NCI-H2196 treated with DMSO at 0.1 percent for 48 hours (cell line): ENCODE measurements around the gene MED28.
A peak's percentile ranks its signal among the peaks of the same experiment; 100 is the strongest.
"Not testable (repeated sequence)": the region's sequence is repeated elsewhere in the genome, so short reads cannot be mapped to it uniquely, and the experiment has no call there.

Experiments
- DNase-seq: peaks from one replicate; lab custom pipeline; 2025; ENCODE audit not compliant: unreplicated experiment; lab: John Stamatoyannopoulos, UW

Gene MED28, protein sequence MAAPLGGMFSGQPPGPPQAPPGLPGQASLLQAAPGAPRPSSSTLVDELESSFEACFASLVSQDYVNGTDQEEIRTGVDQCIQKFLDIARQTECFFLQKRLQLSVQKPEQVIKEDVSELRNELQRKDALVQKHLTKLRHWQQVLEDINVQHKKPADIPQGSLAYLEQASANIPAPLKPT

DNA sequence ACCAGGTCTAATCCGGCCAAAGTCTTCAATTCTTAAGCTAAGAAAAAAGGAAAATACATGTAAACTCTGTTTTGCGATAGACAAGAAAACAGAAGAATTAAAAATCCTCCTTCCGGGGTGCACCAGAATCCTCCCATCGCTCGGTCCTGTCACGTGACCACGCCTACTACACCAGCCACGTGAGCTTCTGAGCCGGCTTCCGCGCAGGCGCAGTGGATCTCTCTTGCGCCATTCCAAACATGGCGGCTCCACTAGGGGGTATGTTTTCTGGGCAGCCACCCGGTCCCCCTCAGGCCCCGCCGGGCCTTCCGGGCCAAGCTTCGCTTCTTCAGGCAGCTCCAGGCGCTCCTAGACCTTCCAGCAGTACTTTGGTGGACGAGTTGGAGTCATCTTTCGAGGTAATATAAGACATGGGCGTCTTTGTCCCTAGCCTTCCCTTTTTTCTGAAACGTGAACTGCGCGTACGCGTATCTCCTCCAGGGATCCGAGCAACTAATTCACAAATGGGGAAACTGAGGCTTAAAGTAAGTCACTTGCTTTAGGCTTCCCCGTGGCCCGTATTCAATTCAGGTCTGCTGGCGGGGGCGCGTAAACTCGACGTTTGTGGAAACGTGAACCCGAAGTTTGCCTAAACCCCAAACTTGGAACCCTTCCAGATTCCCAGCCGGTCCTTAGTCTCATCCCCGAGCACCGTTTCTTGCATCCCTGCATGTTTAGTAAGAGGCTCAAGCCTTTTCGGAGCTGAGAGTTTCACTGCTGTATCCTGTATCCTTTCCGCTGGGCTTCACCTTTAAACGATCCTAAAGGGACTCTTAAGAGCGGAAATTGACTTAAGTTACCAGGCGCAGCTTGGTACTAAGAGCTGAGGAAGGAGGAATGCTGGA, at the start of gene MED28:
Gene MED28, plus strand, starts transcription at position 226 of the 884 bp plus-strand sequence. Its CDS starts 14 bp downstream, at position 240.
- peak; percentile 74 for DNase-seq

DNA sequence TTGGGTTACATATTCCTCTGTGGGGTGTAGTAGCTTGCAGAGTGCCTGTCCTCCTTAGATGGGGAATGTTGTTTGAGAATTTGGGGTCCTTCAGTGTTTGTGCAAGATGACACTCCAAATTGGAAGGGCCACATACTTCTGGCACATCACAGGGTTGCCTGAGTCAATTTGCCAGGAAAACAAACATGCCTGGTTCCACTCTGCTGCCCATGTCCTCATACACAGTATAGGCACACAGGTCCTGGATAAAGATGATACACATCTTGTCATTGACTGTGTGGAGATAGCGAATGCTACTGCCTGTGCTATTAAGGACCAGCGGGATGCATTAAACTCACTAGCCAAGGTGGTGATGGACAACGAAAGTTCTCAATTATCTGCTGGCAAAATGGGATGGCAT, 48.6 kb upstream of the MED28 start:
- DNase-seq = no peak

- DNase-seq = no peak
Measured at GRCh38 chr4:17567271-17567670, 47.2 kb upstream of the MED28 start.

DNA sequence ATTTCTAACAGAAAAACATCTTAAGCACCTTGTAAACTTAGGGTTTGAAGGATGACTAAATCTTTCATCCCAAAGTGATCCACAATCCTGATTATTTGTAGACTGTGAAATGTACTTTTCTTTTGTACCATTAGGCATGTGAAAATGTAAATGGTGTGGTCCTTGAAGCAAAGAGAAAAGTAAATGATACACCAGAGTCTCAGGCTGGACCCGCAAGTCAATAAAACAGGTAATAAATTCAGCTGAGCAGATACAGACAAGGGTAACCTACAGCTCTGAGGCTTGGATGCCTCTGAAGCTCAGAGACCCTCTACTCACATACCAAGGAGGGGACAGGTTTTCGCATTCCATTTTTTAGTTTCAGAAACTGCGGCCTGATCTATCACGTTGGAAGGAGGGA, 40.2 kb upstream of the MED28 start:
- no peak for DNase-seq

- DNase-seq = not testable (repeated sequence)
Measured at GRCh38 chr4:17575177-17575576, 39.3 kb upstream of the MED28 start.

GRCh38 chr4:17576932-17577664, 37.3 kb upstream of the MED28 start, which contains the start of gene LAP3:
LAP3 (plus strand) TSS chr4:17577198; CDS start chr4:17577466, 268 bp downstream.
- DNase-seq = peak; percentile 89

- DNase-seq = no peak
Measured at GRCh38 chr4:17577665-17578481, 36.6 kb upstream of the MED28 start.

- DNase-seq = no peak
Measured at GRCh38 chr4:17578482-17578891, 36.0 kb upstream of the MED28 start.

DNA sequence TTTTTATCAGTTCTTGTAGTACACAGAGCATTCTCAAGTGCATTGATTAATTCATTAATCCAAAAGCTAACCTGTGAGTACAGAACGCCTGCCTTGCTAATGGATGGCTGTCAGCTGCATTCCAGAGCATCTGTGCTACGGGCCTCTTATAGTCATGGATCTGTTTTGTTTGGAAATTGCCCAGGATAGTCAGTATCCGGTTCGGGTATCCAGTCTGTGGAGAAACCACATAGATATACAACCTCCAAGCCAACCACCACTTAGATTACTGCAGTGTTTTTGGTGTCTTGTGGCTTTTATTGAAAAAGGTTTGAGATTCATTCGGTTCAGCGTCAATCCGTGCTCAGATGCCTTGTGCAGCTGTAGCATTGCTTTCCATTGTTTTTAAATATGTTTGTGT, 33.5 kb upstream of the MED28 start:
- DNase-seq = no peak

DNA sequence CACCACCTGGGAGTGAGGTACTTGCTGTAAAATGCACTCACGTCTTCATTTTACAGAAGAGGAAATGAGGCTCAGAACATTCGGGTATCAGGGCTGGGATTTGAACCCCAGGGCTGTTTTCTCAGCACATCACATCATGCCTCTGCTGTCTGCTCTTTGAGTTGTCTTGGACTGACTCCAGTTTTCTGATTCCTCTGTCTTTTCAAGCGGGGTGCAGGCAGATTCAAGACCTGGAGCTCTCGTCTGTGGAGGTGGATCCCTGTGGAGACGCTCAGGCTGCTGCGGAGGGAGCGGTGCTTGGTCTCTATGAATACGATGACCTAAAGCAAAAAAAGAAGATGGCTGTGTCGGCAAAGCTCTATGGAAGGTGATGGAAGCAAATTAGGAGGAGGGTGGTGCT, 31.2 kb upstream of the MED28 start:
- DNase-seq = no peak

GRCh38 chr4:17583941-17584340, 30.5 kb upstream of the MED28 start:
- DNase-seq = no peak

DNA sequence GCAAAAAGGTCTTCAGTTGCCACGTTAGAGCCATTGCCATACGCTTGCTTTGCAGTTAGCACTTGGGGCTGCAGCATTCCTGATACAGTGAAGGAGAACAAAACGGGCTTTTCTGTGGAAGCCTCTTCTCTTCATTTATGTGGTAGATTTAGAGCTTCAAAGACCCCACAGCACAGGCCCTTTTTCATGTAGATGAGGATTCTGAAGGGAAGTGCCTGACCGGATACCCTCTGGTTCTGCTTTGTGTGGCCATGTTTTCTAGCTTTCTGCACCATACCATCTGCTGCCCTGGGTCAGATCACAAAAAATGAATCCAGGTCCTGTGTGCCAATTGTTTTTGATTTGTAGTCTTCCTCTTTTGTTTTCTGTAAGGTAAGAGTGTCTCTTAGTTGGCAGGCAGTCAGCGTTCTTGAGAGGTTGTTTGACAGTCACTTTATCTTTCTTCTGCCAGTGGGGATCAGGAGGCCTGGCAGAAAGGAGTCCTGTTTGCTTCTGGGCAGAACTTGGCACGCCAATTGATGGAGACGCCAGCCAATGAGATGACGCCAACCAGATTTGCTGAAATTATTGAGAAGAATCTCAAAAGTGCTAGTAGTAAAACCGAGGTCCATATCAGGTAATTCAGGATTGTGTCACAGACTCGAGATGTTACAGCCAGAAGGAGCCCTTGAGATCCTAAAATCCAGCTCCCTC, 29.8 kb upstream of the MED28 start:
- DNase-seq = no peak

- no peak for DNase-seq
Measured at GRCh38 chr4:17587094-17587822, 27.2 kb upstream of the MED28 start.

DNA sequence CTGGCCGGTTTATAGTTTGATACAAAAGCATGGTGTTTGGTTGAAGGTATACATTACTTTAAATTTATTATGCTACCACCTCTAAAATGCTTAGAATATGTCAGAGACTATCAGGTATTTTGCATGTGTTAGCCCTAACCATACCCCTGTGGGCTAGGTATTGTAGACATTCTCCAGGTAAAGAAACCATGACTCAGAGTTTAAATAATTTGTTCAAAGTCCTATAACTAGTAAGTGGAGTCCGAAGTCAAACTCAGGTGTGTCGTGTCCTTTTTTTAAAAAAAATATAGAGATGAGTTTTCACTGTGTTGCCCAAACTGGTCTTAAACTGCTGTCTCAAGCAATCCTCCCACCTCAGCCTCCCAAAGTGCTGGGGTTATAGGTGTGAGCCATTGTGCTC, 25.1 kb upstream of the MED28 start:
- no peak for DNase-seq

- no peak for DNase-seq
Measured at GRCh38 chr4:17595471-17596005, 18.9 kb upstream of the MED28 start.

GRCh38 chr4:17597517-17597916, 16.9 kb upstream of the MED28 start:
- DNase-seq = peak; percentile 25

DNA sequence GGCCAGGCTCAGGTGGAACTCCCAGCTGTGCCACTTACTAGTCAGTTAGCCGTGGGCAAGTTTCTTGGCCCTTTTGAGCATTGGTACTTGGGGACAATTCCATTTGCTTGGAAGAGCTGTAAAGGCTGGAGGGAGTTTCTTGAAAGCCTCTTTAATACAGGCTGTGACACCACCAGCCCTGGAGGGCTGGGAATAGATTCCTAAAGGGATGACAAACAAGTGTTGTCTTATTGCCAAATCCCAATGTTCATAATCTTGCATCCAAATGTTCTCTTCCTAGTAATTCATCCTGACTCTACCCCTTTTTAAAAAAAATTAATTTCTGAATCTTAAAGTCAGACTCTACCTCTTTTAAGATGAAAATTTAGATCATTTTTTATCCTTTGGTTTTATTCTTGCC, 14.6 kb upstream of the MED28 start:
- DNase-seq = no peak

GRCh38 chr4:17605236-17605635, 9.2 kb upstream of the MED28 start:
- DNase-seq = no peak

DNA sequence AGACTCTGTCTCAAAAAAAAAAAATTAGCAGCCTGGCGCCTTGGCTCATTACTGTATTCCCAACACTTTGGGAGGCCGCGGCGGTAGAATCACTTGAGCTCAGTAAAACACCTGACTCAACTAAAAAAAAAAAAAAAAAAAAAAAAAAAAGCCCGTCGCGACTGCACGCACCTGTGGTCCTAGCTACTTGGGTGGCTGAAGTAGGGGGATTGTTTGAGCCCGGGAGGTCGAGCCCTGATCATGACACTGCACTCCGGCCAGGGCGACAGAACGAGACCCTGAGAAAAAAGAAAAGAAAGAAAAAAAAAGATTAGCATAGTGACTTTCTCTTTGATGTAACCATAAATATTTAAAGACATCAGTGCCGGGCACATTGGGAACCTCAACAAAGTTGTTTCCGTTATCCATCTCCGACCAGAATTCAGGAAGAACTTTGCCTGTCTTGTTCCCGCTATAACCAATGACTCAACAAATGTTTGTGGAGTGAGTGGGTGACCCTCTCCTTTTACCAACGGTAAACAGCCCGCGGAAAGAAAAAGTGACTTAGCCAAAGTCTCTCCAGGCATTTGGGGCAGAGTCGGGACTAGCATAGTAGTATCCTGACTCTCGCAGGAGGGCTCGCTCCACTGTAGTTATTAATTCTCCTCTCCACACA, 553 bp upstream of the MED28 start:
- DNase-seq = no peak
